Rectal smooth muscle tissue (tissue), 1 donor: ENCODE results near the gene CFAP73.

ENCODE experiments used
- H3K27ac ChIP-seq: one replicate; pipeline ENCODE4 v1.7.0; 2013; ENCODE audit warnings: low read depth, low read length, inconsistent platforms
- H3K27me3 ChIP-seq: one replicate; pipeline ENCODE4 v1.7.0; 2013; ENCODE audit warnings: low read length; ENCODE audit not compliant: control insufficient read depth, insufficient read depth
- H3K36me3 ChIP-seq: one replicate; pipeline ENCODE4 v1.7.0; 2013; ENCODE audit warnings: low read length; ENCODE audit not compliant: control insufficient read depth, insufficient read depth
- H3K4me1 ChIP-seq: one replicate; pipeline ENCODE4 v1.7.0; 2013; ENCODE audit warnings: low read length; ENCODE audit not compliant: control insufficient read depth, insufficient read depth
- H3K4me3 ChIP-seq: one replicate; pipeline ENCODE4 v1.7.0; 2013; ENCODE audit warnings: low read length
- H3K9ac ChIP-seq: one replicate; pipeline ENCODE4 v1.7.0; 2013; ENCODE audit warnings: low read length

CFAP73 gene

GRCh38 chr12:113165521-113166450, 16.3 kb downstream of the CFAP73 start:
- Histone ChIP-seq H3K4me1 (no peaks in the 10 kb centered on the region), H3K9ac (no peak overlapping the region), H3K36me3 (peaks cover 58% of the 10 kb centered on the region), H3K27me3 (no peaks in the 10 kb centered on the region), H3K4me3 (no peak overlapping the region), H3K27ac (no peak overlapping the region)

GRCh38 chr12:113167868-113168267, 18.3 kb downstream of the CFAP73 start:
- no peak overlapping the region for H3K27ac ChIP-seq

GRCh38 chr12:113169697-113170096, 20.2 kb downstream of the CFAP73 start:
- Histone ChIP-seq H3K4me3 (no peak overlapping the region), H3K4me1 (no peaks in the 10 kb centered on the region), H3K27me3 (no peaks in the 10 kb centered on the region), H3K27ac (no peak overlapping the region), H3K9ac (no peak overlapping the region), H3K36me3 (peaks cover 49% of the 10 kb centered on the region)

More at GRCh38 chr12:113167868-113168267, 18.3 kb downstream of the CFAP73 start:
- Histone ChIP-seq H3K36me3 (peaks cover 62% of the 10 kb centered on the region), H3K4me1 (no peaks in the 10 kb centered on the region), H3K4me3 (no peak overlapping the region), H3K9ac (no peak overlapping the region), H3K27me3 (no peaks in the 10 kb centered on the region)

GRCh38 chr12:113170457-113170856, 20.9 kb downstream of the CFAP73 start:
- no peak overlapping the region for H3K9ac ChIP-seq
- no peak overlapping the region for H3K27ac ChIP-seq
- H3K27me3 ChIP-seq: no peaks in the 10 kb centered on the region
- peaks cover 44% of the 10 kb centered on the region for H3K36me3 ChIP-seq
- H3K4me1 ChIP-seq: no peaks in the 10 kb centered on the region
- no peak overlapping the region for H3K4me3 ChIP-seq

GRCh38 chr12:113170926-113171325, 21.4 kb downstream of the CFAP73 start:
- no peak overlapping the region for H3K9ac ChIP-seq
- no peaks in the 10 kb centered on the region for H3K4me1 ChIP-seq
- H3K27ac ChIP-seq: no peak overlapping the region
- H3K27me3 ChIP-seq: no peaks in the 10 kb centered on the region
- H3K36me3 ChIP-seq: peaks cover 39% of the 10 kb centered on the region
- H3K4me3 ChIP-seq: no peak overlapping the region

- Histone ChIP-seq H3K4me1 (no peaks in the 10 kb centered on the region), H3K36me3 (peaks cover 38% of the 10 kb centered on the region), H3K4me3 (no peak overlapping the region), H3K27me3 (no peaks in the 10 kb centered on the region), H3K9ac (no peak overlapping the region), H3K27ac (no peak overlapping the region)
Observed at GRCh38 chr12:113171543-113171942, 22.0 kb downstream of the CFAP73 start.

- H3K36me3 ChIP-seq: peaks cover 38% of the 10 kb centered on the region
- no peaks in the 10 kb centered on the region for H3K27me3 ChIP-seq
- H3K4me3 ChIP-seq: no peak overlapping the region
- no peak overlapping the region for H3K9ac ChIP-seq
- no peak overlapping the region for H3K27ac ChIP-seq
- no peaks in the 10 kb centered on the region for H3K4me1 ChIP-seq
Observed at GRCh38 chr12:113172185-113172584, 22.7 kb downstream of the CFAP73 start.

- H3K4me1 ChIP-seq: no peaks in the 10 kb centered on the region
- no peak overlapping the region for H3K9ac ChIP-seq
- no peaks in the 10 kb centered on the region for H3K27me3 ChIP-seq
- H3K36me3 ChIP-seq: peaks cover 33% of the 10 kb centered on the region
- H3K27ac ChIP-seq: no peak overlapping the region
- no peak overlapping the region for H3K4me3 ChIP-seq
Observed at GRCh38 chr12:113173081-113173698, 23.7 kb downstream of the CFAP73 start.

GRCh38 chr12:113174461-113175384, 25.2 kb downstream of the CFAP73 start:
- H3K36me3 ChIP-seq: peaks cover 41% of the 10 kb centered on the region
- H3K4me3 ChIP-seq: no peak overlapping the region
- H3K4me1 ChIP-seq: no peaks in the 10 kb centered on the region
- no peak overlapping the region for H3K9ac ChIP-seq
- no peaks in the 10 kb centered on the region for H3K27me3 ChIP-seq
- H3K27ac ChIP-seq: no peak overlapping the region

- Histone ChIP-seq H3K27me3 (no peaks in the 10 kb centered on the region), H3K4me3 (no peak overlapping the region), H3K4me1 (no peaks in the 10 kb centered on the region), H3K36me3 (peaks cover 34% of the 10 kb centered on the region), H3K27ac (no peak overlapping the region), H3K9ac (no peak overlapping the region)
Observed at GRCh38 chr12:113179023-113179422, 29.5 kb downstream of the CFAP73 start.

- H3K4me1 ChIP-seq: peaks cover 3% of the 10 kb centered on the region
- H3K9ac ChIP-seq: no peak overlapping the region
- peaks cover 34% of the 10 kb centered on the region for H3K36me3 ChIP-seq
- no peaks in the 10 kb centered on the region for H3K27me3 ChIP-seq
- H3K4me3 ChIP-seq: no peak overlapping the region
- H3K27ac ChIP-seq: no peak overlapping the region
Observed at GRCh38 chr12:113180333-113180732, 30.8 kb downstream of the CFAP73 start.

- H3K27ac ChIP-seq: no peak overlapping the region
- no peaks in the 10 kb centered on the region for H3K27me3 ChIP-seq
- H3K36me3 ChIP-seq: peaks cover 29% of the 10 kb centered on the region
- H3K4me3 ChIP-seq: no peak overlapping the region
- peaks cover 7% of the 10 kb centered on the region for H3K4me1 ChIP-seq
- H3K9ac ChIP-seq: no peak overlapping the region
Observed at GRCh38 chr12:113181975-113182374, 32.5 kb downstream of the CFAP73 start.
